ENCODE results near the gene KRT34.
"Not testable (repeated sequence)": the region's sequence is repeated elsewhere in the genome, so short reads cannot be mapped to it uniquely, and the experiment has no call there.

KRT34 gene

GRCh38 chr17:41354536-41354935 is 27.6 kb downstream of the KRT34 start:
- Histone ChIP-seq H3K4me1 (ENCODE audit: control insufficient read depth, low read length) (no peaks in the 10 kb centered on the region), H4K20me1 (ENCODE audit: control insufficient read depth, insufficient read depth, low read depth, low read length) (no peaks in the 10 kb centered on the region), H3K4me2 (ENCODE audit: low read length) (no peak overlapping the region), H3F3A (ENCODE audit: control insufficient read depth, insufficient read depth) (no peaks in the 10 kb centered on the region), H3K79me2 (ENCODE audit: control insufficient read depth, low read length) (no peaks in the 10 kb centered on the region), H3K27me3 (ENCODE audit: control insufficient read depth, low read length) (peaks cover 11% of the 10 kb centered on the region), H3K9me3 (ENCODE audit: control insufficient read depth, insufficient read depth, low read length) (no peaks in the 10 kb centered on the region), H3K27ac (ENCODE audit: low read depth, low read length) (no peak overlapping the region), H3K36me3 (ENCODE audit: control insufficient read depth, low read length) (no peaks in the 10 kb centered on the region), H3K4me3 (ENCODE audit: low read length) (no peak overlapping the region), H3K9me2 (replicated peaks; ENCODE audit: control insufficient read depth, low read length) (no peaks in the 10 kb centered on the region)
- no peak for TF ChIP-seq EZH2phosphoT487 (IDR thresholded peaks at IDR 0.05; ENCODE audit: borderline replicate concordance, low read length)
- no peak for TF ChIP-seq CTCF (IDR thresholded peaks at IDR 0.05; ENCODE audit: low read depth, low read length, poor library complexity, severe bottlenecking)

- Histone ChIP-seq H3K4me1 (ENCODE audit: control insufficient read depth, low read length) (no peaks in the 10 kb centered on the region), H3K9me3 (ENCODE audit: control insufficient read depth, insufficient read depth, low read length) (no peaks in the 10 kb centered on the region), H3K9me2 (replicated peaks; ENCODE audit: control insufficient read depth, low read length) (no peaks in the 10 kb centered on the region), H3F3A (ENCODE audit: control insufficient read depth, insufficient read depth) (no peaks in the 10 kb centered on the region), H3K4me2 (ENCODE audit: low read length) (no peak overlapping the region), H4K20me1 (ENCODE audit: control insufficient read depth, insufficient read depth, low read depth, low read length) (no peaks in the 10 kb centered on the region), H3K27ac (ENCODE audit: low read depth, low read length) (no peak overlapping the region), H3K4me3 (ENCODE audit: low read length) (no peak overlapping the region), H3K79me2 (ENCODE audit: control insufficient read depth, low read length) (no peaks in the 10 kb centered on the region), H3K27me3 (ENCODE audit: control insufficient read depth, low read length) (peaks cover 11% of the 10 kb centered on the region), H3K36me3 (ENCODE audit: control insufficient read depth, low read length) (no peaks in the 10 kb centered on the region)
- no peak for TF ChIP-seq CTCF (IDR thresholded peaks at IDR 0.05; ENCODE audit: low read depth, low read length, poor library complexity, severe bottlenecking)
- no peak for TF ChIP-seq EZH2phosphoT487 (IDR thresholded peaks at IDR 0.05; ENCODE audit: borderline replicate concordance, low read length)
These were observed 29.3 kb downstream of the KRT34 start for GRCh38 chr17:41352597-41353366.

GRCh38 chr17:41351177-41351576 is 30.9 kb downstream of the KRT34 start:
- no peaks in the 10 kb centered on the region for H3K9me3 ChIP-seq (ENCODE audit: control insufficient read depth, insufficient read depth, low read length)
- H3K79me2 ChIP-seq (ENCODE audit: control insufficient read depth, low read length), result no peaks in the 10 kb centered on the region
- H3K9me2 ChIP-seq (replicated peaks; ENCODE audit: control insufficient read depth, low read length), result no peaks in the 10 kb centered on the region
- no peaks in the 10 kb centered on the region for H3F3A ChIP-seq (ENCODE audit: control insufficient read depth, insufficient read depth)
- H4K20me1 ChIP-seq (ENCODE audit: control insufficient read depth, insufficient read depth, low read depth, low read length), result no peaks in the 10 kb centered on the region
- H3K4me2 ChIP-seq (ENCODE audit: low read length), result no peak overlapping the region
- no peak overlapping the region for H3K4me3 ChIP-seq (ENCODE audit: low read length)
- no peak overlapping the region for H3K27ac ChIP-seq (ENCODE audit: low read depth, low read length)
- H3K27me3 ChIP-seq (ENCODE audit: control insufficient read depth, low read length), result peaks cover 6% of the 10 kb centered on the region
- no peaks in the 10 kb centered on the region for H3K36me3 ChIP-seq (ENCODE audit: control insufficient read depth, low read length)
- no peak for TF ChIP-seq CTCF (IDR thresholded peaks at IDR 0.05; ENCODE audit: low read depth, low read length, poor library complexity, severe bottlenecking)
- no peak for TF ChIP-seq EZH2phosphoT487 (IDR thresholded peaks at IDR 0.05; ENCODE audit: borderline replicate concordance, low read length)
- H3K4me1 ChIP-seq (ENCODE audit: control insufficient read depth, low read length), result no peaks in the 10 kb centered on the region

GRCh38 chr17:41350381-41350878 is 31.7 kb downstream of the KRT34 start, which contains the start of gene KRT33A:
Gene KRT33A, minus strand, starts transcription at chr17:41350828. Its CDS starts 61 bp downstream, at chr17:41350767.
- not testable (repeated sequence) for H3K79me2 ChIP-seq (ENCODE audit: control insufficient read depth, low read length); H3K9me3 ChIP-seq (ENCODE audit: control insufficient read depth, insufficient read depth, low read length); H3K4me1 ChIP-seq (ENCODE audit: control insufficient read depth, low read length); H3K4me3 ChIP-seq (ENCODE audit: low read length); H3K27ac ChIP-seq (ENCODE audit: low read depth, low read length); H3K27me3 ChIP-seq (ENCODE audit: control insufficient read depth, low read length); H3K36me3 ChIP-seq (ENCODE audit: control insufficient read depth, low read length); H3K9me2 ChIP-seq (replicated peaks; ENCODE audit: control insufficient read depth, low read length); H4K20me1 ChIP-seq (ENCODE audit: control insufficient read depth, insufficient read depth, low read depth, low read length); H3F3A ChIP-seq (ENCODE audit: control insufficient read depth, insufficient read depth); H3K4me2 ChIP-seq (ENCODE audit: low read length)
